Measurements from ENCODE around the gene FAM120AOS.

Gene FAM120AOS

DNA sequence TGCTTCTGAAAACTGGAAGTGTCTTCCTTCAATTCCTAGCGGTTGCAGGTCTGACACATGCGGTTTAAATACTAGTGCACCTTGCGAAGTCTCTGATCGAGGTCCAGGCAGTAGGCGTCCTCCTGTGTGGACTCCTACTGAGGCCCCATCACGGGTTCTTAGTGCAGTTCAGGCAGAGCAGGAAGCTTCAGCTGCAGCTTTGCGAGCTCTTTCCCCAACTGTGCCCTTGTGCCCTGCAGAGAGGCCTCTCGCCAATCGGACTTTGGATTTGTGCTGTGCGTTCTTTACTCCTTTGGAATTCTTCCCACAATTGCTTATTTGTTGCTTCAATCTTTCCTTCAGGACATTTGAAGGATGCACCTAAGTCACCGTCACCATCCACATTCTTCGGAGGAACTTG lies 40.6 kb upstream of the FAM120AOS start:
- Histone ChIP-seq H3K4me1 (ENCODE audit: insufficient read depth, poor library complexity, severe bottlenecking) (no peaks in the 10 kb centered on the region), H3K27me3 (ENCODE audit: insufficient read depth, poor library complexity, severe bottlenecking) (no peaks in the 10 kb centered on the region), H3K36me3 (ENCODE audit: low read depth) (peaks cover 77% of the 10 kb centered on the region), H3K4me3 (ENCODE audit: severe bottlenecking) (no peak overlapping the region), H3K27ac (ENCODE audit: poor library complexity, severe bottlenecking) (no peak overlapping the region), H3K9me3 (ENCODE audit: severe bottlenecking) (no peaks in the 10 kb centered on the region)
- no peak for DNase-seq (ENCODE audit: low spot score)
- TF ChIP-seq, protein P1, sequence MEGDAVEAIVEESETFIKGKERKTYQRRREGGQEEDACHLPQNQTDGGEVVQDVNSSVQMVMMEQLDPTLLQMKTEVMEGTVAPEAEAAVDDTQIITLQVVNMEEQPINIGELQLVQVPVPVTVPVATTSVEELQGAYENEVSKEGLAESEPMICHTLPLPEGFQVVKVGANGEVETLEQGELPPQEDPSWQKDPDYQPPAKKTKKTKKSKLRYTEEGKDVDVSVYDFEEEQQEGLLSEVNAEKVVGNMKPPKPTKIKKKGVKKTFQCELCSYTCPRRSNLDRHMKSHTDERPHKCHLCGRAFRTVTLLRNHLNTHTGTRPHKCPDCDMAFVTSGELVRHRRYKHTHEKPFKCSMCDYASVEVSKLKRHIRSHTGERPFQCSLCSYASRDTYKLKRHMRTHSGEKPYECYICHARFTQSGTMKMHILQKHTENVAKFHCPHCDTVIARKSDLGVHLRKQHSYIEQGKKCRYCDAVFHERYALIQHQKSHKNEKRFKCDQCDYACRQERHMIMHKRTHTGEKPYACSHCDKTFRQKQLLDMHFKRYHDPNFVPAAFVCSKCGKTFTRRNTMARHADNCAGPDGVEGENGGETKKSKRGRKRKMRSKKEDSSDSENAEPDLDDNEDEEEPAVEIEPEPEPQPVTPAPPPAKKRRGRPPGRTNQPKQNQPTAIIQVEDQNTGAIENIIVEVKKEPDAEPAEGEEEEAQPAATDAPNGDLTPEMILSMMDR (IDR thresholded peaks at IDR 0.05; ENCODE audit: poor library complexity, severe bottlenecking) = no peak
- no peak for ATAC-seq (ENCODE audit: low read depth)

DNA sequence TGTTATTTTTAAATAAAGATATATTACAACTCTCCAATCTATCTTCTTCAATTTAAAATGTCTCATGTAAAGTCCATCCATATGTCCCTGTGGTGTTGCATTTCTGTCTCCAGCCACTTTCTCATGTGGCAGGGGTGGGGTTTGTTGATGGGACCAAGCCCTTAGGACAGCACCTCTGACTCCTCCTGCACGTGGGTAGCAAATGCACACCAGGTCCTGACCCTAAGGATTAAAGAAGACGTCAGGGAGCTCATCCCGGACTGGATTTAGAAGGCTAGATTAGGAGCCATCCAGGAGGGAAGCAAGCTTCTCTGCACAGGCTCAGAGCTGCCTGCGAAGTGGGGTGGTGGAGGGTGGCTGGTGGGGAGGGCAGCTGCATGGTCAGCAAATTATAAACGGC lies 38.9 kb upstream of the FAM120AOS start:
- H3K27ac ChIP-seq (ENCODE audit: poor library complexity, severe bottlenecking) = no peak overlapping the region
- H3K4me3 ChIP-seq (ENCODE audit: severe bottlenecking) = no peak overlapping the region
- TF ChIP-seq, protein P1 (IDR thresholded peaks at IDR 0.05; ENCODE audit: poor library complexity, severe bottlenecking) = no peak
- H3K9me3 ChIP-seq (ENCODE audit: severe bottlenecking) = no peaks in the 10 kb centered on the region
- H3K27me3 ChIP-seq (ENCODE audit: insufficient read depth, poor library complexity, severe bottlenecking) = no peaks in the 10 kb centered on the region
- DNase-seq (ENCODE audit: low spot score) (no peak), ATAC-seq (ENCODE audit: low read depth) (no peak)
- H3K4me1 ChIP-seq (ENCODE audit: insufficient read depth, poor library complexity, severe bottlenecking) = no peaks in the 10 kb centered on the region
- peaks cover 66% of the 10 kb centered on the region for H3K36me3 ChIP-seq (ENCODE audit: low read depth)

DNA sequence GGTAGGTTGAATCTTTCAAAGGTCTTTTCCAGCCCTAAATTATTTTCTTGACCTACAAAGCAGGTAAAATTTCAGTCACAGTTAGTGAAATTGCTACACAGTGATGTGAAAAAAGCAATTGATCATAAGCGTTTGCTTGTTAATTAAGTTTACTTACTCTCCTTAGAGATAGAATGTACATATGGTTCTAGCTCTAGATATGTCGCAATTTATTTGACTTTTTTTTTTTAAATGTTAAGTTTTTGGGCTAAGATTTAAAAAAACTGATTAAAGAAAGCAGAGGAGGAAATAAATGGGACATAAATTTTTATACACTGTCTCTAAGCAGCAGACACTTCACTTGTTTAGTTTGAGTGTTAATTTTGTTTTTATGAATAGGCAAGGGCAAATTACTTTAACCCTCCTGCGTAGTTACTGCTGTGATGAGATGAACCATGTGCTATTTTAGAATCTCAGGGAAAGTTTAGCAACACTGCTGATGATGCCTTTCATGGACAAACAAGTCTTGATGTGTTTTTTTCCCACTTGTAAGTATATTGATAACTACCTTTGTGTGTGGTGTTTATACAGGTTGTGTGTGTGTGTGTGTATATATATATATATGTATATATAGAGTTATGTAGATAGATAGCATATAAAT lies 38.3 kb upstream of the FAM120AOS start:
- peaks cover 65% of the 10 kb centered on the region for H3K36me3 ChIP-seq (ENCODE audit: low read depth)
- DNase-seq (ENCODE audit: low spot score) (no peak), ATAC-seq (ENCODE audit: low read depth) (no peak)

DNA sequence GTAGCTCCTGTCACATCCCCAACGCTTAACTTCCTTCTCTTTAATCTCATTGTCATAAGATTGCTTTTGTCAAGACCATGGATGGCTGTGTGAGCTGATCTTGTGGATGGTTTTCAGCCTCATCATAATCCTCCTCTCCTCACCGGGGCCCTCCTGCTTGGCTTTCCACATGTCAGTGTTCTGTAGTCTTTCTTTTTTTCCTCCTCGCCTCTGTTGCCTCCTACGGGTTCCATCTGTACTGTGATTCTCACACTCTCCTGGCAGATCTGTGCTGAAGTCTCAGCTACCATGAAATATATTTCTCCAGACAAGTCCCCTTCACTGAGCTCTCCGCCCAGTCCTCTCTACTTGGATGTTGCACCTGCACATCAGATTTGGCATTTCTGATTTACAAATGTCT lies 34.9 kb upstream of the FAM120AOS start:
- TF ChIP-seq, protein P1 (IDR thresholded peaks at IDR 0.05; ENCODE audit: poor library complexity, severe bottlenecking) = no peak
- Histone ChIP-seq H3K9me3 (ENCODE audit: severe bottlenecking) (no peaks in the 10 kb centered on the region), H3K27ac (ENCODE audit: poor library complexity, severe bottlenecking) (no peak overlapping the region), H3K4me1 (ENCODE audit: insufficient read depth, poor library complexity, severe bottlenecking) (no peaks in the 10 kb centered on the region), H3K36me3 (ENCODE audit: low read depth) (peaks cover 64% of the 10 kb centered on the region), H3K27me3 (ENCODE audit: insufficient read depth, poor library complexity, severe bottlenecking) (no peaks in the 10 kb centered on the region), H3K4me3 (ENCODE audit: severe bottlenecking) (no peak overlapping the region)
- DNase-seq (ENCODE audit: low spot score) (no peak), ATAC-seq (ENCODE audit: low read depth) (no peak)

More for the DNA sequence above, 38.3 kb upstream of the FAM120AOS start:
- TF ChIP-seq, protein P1 (IDR thresholded peaks at IDR 0.05; ENCODE audit: poor library complexity, severe bottlenecking) = no peak
- Histone ChIP-seq H3K27ac (ENCODE audit: poor library complexity, severe bottlenecking) (no peak overlapping the region), H3K9me3 (ENCODE audit: severe bottlenecking) (no peaks in the 10 kb centered on the region), H3K27me3 (ENCODE audit: insufficient read depth, poor library complexity, severe bottlenecking) (no peaks in the 10 kb centered on the region), H3K4me1 (ENCODE audit: insufficient read depth, poor library complexity, severe bottlenecking) (no peaks in the 10 kb centered on the region), H3K4me3 (ENCODE audit: severe bottlenecking) (no peak overlapping the region)

DNA sequence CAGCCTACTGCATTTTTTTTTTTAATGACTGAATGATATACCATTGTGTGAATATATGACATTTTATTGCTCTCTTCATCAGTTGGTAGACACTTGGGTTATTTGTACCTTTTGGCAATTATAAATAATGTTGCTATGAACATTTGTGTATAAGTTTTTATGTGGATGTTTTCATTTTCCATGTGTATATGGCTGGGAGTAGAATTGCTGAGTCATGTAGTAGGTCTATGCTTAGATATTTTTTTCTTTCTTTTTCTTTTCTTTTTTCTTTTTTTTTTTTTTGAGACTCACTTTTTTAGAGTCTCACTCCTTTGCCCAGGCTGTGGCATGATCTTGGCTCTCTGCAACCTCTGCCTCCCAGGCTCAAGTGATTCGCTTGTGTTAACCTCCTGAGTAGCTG lies 32.9 kb upstream of the FAM120AOS start:
- no peaks in the 10 kb centered on the region for H3K9me3 ChIP-seq (ENCODE audit: severe bottlenecking)
- H3K4me1 ChIP-seq (ENCODE audit: insufficient read depth, poor library complexity, severe bottlenecking) = no peaks in the 10 kb centered on the region
- ATAC-seq (ENCODE audit: low read depth) (no peak), DNase-seq (ENCODE audit: low spot score) (no peak)
- no peak overlapping the region for H3K27ac ChIP-seq (ENCODE audit: poor library complexity, severe bottlenecking)
- TF ChIP-seq, protein P1 (IDR thresholded peaks at IDR 0.05; ENCODE audit: poor library complexity, severe bottlenecking) = no peak
- H3K27me3 ChIP-seq (ENCODE audit: insufficient read depth, poor library complexity, severe bottlenecking) = no peaks in the 10 kb centered on the region
- peaks cover 62% of the 10 kb centered on the region for H3K36me3 ChIP-seq (ENCODE audit: low read depth)
- H3K4me3 ChIP-seq (ENCODE audit: severe bottlenecking) = no peak overlapping the region

Measured in RWPE2 (cell line).